Upper lobe of left lung (tissue), 4 donors: ENCODE results near the gene PID1.

Experiments
- CTCF ChIP-seq, 6 experiments: fragments of 450-650 bp in 4 of 6; fragments of 200-600 bp in 2 of 6; sonication (generic) in 2 of 6; IDR thresholded peaks; one replicate each; pipeline ENCODE4 v1.5.1; 2016 to 2019; ENCODE audit warnings: antibody characterized with exemption in 6 of 6
- POLR2A ChIP-seq, 4 donors: fragments of 450-650 bp; IDR thresholded peaks; one replicate each; pipeline ENCODE4 v1.5.1; 2016 to 2017; ENCODE audit warnings: antibody characterized with exemption in 4 of 4, mild to moderate bottlenecking in 2 of 4
- POLR2AphosphoS5 ChIP-seq, 2 donors: sonication (generic); formaldehyde crosslinking; IDR thresholded peaks; one replicate each; pipeline ENCODE4 v1.5.1; 2017; ENCODE audit warnings: antibody characterized with exemption in 2 of 2

- TF ChIP-seq CTCF (IDR thresholded peaks at IDR 0.05) (no peak), POLR2AphosphoS5 (IDR thresholded peaks at IDR 0.05) (peak in 1 of 2 donors; percentile 48), POLR2A (IDR thresholded peaks at IDR 0.05) (peak in 2 of 4 donors; percentile 30 to 74)
These were observed at the start of gene PID1 for GRCh38 chr2:229270551-229271410.
